Mononuclear cell (primary cell): ENCODE results near the gene BTAF1. TPM values are rescaled to one million over a fixed set of nuclear protein-coding genes. Genes with fewer than 3 reads are reported as not detected.
"Not testable (repeated sequence)": the region's sequence is repeated elsewhere in the genome, so short reads cannot be mapped to it uniquely, and the experiment has no call there.

Experiments
- H3K27me3 ChIP-seq: 2 replicates; pipeline ENCODE4 v1.6.0; 2011; ENCODE audit warnings: low read length, control low read depth; ENCODE audit not compliant: insufficient read depth
- H3K4me1 ChIP-seq: 2 replicates; pipeline ENCODE4 v1.5.1; 2011; ENCODE audit warnings: mild to moderate bottlenecking, low read length, control low read depth; ENCODE audit not compliant: insufficient read depth
- H3K4me3 ChIP-seq: 2 replicates; pipeline ENCODE4 v1.5.1; 2011; ENCODE audit warnings: mild to moderate bottlenecking, low read length, moderate library complexity
- H3K9me3 ChIP-seq: 2 replicates; pipeline ENCODE4 v1.5.1; 2011; ENCODE audit warnings: low read depth, mild to moderate bottlenecking, control low read depth, low read length
- total RNA-seq: library from RNA; depleted of rRNA; stranded (reverse); fragments of >200 nt; gene quantifications from one replicate; pipeline ENCODE4 v1.2.3, GENCODE V29; 2012

Gene BTAF1
- total RNA-seq, 1 donor: 130 TPM

DNA sequence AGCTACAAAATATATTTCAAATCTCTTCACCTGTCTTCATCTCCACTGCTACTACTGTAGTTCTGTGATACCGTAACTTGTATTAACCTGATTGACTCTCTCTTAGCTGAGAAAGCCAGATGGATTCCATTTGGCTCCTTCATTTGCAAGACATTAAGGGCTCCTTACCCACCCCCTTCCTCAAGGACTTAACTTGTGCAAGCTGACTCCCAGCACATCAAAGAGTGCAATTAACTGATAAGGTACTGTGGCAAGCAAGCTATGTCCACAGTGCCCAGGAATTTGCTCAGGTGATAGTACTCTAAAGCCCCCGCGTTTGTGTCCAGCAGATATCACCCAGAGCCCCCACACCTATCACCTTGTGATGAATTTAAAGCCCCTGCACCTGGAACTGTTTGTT is 109.5 kb downstream of the BTAF1 start:
- not testable (repeated sequence) for H3K27me3 ChIP-seq, H3K4me1 ChIP-seq, H3K9me3 ChIP-seq

DNA sequence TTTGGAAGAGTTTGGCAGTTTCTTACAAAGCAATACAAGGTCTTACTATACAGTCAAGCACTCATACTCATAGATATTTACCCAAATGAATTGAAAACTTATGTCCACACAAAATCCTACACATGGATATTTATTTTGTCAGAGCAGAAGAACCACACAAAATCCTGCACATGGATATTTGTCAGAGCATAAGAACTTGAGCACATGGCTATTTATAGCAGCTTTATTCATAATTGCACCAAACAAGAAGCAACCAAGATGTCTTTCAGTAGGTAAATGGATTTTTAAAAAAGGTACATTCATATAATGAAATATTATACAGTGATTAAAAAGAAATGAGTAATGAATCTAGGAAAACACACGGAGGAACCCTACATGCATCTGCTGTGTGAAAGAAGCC is 115.4 kb downstream of the BTAF1 start:
- H3K27me3 ChIP-seq: no peaks in the 10 kb centered on the region
- no peaks in the 10 kb centered on the region for H3K4me1 ChIP-seq
- no peaks in the 10 kb centered on the region for H3K9me3 ChIP-seq
- no peak overlapping the region for H3K4me3 ChIP-seq

More for the DNA sequence above, 109.5 kb downstream of the BTAF1 start:
- H3K4me3 ChIP-seq: not testable (repeated sequence)

DNA sequence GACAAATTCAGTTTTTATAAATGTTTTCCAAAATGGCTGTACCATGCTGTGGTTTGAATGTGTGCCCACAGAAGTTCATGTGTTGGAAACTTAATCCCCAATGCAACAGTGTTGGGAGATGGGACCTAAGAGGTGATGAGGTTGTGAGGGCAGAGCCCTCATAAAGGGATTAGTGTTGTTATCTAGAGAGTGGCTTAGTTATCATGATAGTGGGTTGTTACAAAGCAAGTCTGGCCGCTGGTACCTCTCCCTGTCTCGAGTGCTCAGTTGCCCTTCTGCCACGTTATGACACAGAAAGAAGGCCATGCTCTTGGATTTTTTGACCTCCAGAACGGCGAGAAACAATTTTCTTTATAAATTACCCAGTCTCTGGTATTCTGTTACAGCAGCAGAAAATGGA is 119.0 kb downstream of the BTAF1 start:
- Histone ChIP-seq H3K4me3 (no peak overlapping the region), H3K9me3 (no peaks in the 10 kb centered on the region), H3K4me1 (no peaks in the 10 kb centered on the region), H3K27me3 (no peaks in the 10 kb centered on the region)

DNA sequence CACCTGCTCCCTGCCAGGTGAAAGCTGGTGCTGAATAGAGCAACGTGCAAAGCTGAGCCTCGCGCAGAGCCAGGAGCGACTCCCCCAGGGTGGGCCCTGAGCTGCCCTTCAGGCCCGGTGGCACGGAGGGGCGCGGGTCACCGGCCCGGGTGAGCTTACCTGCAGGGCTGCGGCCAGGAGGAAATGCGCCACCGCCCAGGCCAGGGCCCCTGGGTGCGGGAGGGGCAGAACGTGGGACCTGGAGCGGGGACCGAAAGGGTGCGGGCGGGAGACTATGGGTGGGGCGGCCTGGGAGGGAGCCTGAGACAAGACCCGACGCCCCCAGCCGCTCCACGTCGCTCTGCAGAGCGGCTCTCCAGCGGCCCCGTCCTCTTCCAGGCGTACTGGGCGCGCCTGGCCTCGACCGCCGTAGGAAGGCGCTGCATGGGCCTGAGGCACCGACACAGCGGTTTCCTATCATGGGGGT is 122.1 kb downstream of the BTAF1 start:
- Histone ChIP-seq H3K4me3 (no peak overlapping the region), H3K4me1 (peaks cover 9% of the 10 kb centered on the region), H3K9me3 (no peaks in the 10 kb centered on the region), H3K27me3 (no peaks in the 10 kb centered on the region)

DNA sequence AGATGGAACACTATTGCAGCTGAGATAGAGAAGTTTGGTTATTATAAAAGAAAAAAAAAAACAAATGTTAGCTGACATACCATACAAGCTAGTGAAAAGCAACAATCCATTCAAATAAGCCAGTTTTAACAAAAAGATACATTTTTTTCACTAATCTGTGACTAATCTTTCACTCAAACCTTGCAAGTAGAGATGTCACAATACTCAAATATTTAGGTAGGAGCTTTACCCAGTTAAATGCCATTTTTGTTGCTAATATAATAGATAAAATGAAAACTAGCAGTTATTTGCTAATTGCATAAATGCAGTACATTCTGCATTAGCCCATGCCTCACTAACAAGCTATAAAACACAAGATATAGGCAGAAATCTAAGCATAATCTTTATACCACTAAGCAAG is 123.6 kb downstream of the BTAF1 start:
- H3K9me3 ChIP-seq: no peaks in the 10 kb centered on the region
- H3K4me1 ChIP-seq: peaks cover 9% of the 10 kb centered on the region
- no peaks in the 10 kb centered on the region for H3K27me3 ChIP-seq
- no peak overlapping the region for H3K4me3 ChIP-seq

DNA sequence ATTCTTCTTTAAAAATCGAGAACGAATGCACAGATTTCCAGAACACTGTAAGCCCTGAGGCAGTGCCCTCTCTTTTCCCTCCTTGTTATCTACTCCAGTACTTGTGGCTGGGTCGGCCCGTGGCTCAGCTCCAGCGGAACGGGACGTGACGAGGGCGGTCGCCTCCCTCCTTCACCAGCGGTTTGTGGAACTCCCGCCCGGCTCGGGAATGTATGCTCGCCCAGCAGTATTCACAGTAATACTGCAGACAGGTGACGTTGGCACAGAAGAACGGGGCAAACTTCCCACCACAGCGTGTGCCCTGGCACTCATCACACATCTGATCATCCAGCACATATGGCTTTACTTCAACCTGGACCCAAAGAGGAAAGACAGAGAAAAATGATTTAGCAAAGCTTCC is 128.5 kb downstream of the BTAF1 start:
- Histone ChIP-seq H3K4me3 (no peak overlapping the region), H3K9me3 (no peaks in the 10 kb centered on the region), H3K27me3 (no peaks in the 10 kb centered on the region), H3K4me1 (peaks cover 9% of the 10 kb centered on the region)

DNA sequence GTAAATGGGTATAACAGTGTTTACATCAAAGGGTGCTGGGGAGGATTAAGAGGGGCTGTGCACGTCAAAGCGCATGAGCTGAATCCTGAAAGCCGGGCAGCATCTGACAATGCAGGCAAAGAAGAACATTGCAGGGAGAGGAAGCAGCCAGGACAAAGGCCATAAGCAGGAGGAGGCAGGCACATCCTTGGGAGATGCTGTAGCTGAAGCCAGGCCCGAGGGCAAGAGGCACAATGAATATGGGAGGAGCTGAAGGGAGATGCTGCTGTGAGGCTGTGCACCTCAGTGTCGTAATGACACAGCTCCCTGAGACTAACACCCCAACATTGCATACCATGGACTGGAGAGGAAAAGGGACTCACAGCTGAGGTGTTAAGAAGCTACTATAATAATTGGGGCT is 129.2 kb downstream of the BTAF1 start:
- H3K4me3 ChIP-seq: no peak overlapping the region
- H3K4me1 ChIP-seq: peaks cover 7% of the 10 kb centered on the region
- no peaks in the 10 kb centered on the region for H3K9me3 ChIP-seq
- no peaks in the 10 kb centered on the region for H3K27me3 ChIP-seq

DNA sequence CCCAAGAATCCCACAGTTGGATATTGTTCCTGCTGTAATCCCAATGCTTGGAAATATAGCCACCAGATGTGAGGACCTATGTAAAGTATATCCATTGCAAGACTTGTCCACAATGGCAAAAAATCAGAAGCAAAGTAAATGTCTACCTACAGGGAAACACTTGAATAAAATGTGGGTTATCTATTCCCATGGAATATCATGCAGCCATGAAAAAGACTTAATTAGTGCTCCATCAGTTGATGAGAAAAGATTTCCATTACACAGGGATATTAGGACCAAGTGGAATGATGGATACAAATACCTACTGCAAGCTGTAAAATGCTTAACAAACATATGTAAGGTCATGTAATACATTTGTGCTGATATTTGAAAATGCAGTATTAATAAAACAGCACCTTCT is 131.2 kb downstream of the BTAF1 start:
- Histone ChIP-seq H3K4me3 (no peak overlapping the region), H3K4me1 (no peaks in the 10 kb centered on the region), H3K9me3 (no peaks in the 10 kb centered on the region), H3K27me3 (no peaks in the 10 kb centered on the region)

DNA sequence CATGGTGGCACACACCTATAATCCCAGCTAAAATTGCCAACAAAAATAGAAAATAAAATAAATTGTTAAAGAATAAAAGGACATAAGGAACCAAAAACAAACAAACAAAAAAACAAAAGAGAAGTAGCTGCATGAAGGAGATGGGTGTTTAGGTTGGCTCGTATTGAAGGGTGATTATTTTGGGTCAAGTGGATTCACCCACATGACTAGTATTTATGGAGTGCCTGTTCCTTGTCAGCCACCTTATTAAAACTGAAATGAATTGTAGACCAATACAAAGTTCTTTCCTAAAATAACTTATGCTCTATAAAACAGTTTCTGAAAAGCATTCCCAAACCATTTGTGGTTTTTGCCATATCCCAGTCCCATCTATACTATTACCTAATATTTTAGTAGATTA is 138.7 kb downstream of the BTAF1 start:
- Histone ChIP-seq H3K9me3 (no peaks in the 10 kb centered on the region), H3K27me3 (no peaks in the 10 kb centered on the region), H3K4me3 (no peak overlapping the region), H3K4me1 (no peaks in the 10 kb centered on the region)

DNA sequence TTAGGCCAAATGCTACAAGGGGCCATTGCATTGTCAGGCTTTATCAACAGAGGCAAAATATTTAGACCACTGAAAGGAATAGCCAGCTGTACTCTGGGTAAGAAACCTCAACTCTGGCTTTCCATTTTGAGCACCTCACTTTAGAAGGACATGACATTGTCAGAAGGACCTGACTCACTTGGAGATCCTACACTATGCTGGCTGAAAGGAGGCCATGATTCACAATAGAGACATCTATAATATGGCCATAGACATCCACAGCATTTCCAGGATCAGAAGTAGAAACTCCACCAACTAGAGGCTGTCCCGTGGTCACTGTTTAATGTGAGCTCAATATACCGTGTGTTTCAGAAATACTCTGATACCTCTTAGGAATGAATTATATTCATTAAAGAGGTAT is 140.9 kb downstream of the BTAF1 start:
- Histone ChIP-seq H3K4me3 (no peak overlapping the region), H3K4me1 (no peaks in the 10 kb centered on the region), H3K9me3 (no peaks in the 10 kb centered on the region), H3K27me3 (no peaks in the 10 kb centered on the region)

DNA sequence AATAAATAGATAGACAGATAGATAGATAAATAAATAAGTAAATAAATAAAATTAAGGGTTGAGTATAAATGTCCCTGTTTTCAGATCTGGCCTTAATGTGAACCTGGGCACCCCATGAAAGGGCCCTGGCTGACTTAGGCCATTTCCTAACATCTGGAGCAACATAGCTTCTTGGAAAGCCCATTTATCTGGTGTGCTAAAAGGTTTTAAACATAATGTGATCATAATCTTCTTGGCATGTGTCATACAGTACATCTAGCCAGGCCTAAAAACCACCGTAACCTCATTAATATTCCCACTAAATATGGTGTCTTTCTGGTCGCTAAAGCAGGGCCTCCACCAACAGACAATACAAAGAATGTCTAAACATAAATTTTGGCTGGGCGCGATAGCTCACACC is 142.8 kb downstream of the BTAF1 start:
- Histone ChIP-seq H3K27me3 (no peaks in the 10 kb centered on the region), H3K4me1 (no peaks in the 10 kb centered on the region), H3K9me3 (no peaks in the 10 kb centered on the region), H3K4me3 (no peak overlapping the region)

DNA sequence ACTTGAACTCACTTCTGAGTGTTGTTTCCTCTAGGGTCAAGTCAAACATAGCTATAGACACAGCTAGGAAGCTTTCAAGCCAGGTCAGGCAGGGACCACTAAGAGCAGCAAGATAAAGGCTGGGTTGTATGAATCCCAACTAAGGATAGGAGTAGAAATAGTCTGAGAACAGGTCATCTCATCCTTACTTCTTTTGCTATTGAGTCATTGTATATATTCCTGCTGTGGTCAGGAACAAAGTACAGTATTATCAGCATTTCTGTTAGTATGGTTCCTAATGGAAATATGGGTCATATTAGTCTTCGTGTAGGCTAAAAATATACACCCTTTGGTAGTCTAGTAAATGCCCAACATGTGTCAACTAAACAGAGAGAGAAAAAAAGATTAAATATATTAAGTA is 145.3 kb downstream of the BTAF1 start:
- Histone ChIP-seq H3K27me3 (no peaks in the 10 kb centered on the region), H3K4me1 (no peaks in the 10 kb centered on the region)

DNA sequence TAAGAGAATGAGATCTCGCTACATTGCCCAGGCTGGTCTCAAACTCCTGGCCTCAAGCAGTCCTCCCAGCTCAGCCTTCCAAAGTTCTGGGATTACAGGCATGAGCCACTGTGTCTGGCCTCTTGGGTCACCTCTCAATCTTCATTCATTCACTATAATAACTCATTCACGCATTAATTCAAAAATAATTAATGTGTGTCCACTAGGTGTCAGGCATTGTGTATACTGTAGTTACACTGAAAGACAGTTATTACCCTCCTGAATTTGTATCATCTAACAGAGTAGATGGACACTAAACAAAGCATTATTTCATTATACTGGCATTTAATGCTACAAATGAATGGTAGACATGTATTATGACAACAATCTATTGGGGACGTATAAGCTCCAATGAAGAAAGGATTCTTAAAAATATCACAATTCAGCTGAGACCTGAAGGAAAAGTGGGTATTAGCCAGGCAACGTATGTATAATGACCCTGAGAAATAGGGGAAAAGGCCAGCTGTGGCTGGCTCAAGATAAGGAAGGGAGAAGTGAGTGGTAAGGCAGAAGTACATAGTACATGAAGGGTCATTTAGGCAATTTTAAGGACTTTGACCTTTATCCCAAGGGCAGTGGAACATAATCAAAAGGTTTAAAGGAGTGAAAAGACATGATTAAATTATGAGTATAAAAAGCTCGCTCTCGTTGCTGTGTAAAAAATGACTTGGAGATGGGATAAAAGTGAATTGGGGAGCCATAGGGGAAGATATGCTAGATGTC is 150.7 kb downstream of the BTAF1 start:
- no peaks in the 10 kb centered on the region for H3K27me3 ChIP-seq
- H3K9me3 ChIP-seq: no peaks in the 10 kb centered on the region
- H3K4me1 ChIP-seq: no peaks in the 10 kb centered on the region
- no peak overlapping the region for H3K4me3 ChIP-seq

More for the DNA sequence above, 145.3 kb downstream of the BTAF1 start:
- no peaks in the 10 kb centered on the region for H3K9me3 ChIP-seq
- H3K4me3 ChIP-seq: no peak overlapping the region

DNA sequence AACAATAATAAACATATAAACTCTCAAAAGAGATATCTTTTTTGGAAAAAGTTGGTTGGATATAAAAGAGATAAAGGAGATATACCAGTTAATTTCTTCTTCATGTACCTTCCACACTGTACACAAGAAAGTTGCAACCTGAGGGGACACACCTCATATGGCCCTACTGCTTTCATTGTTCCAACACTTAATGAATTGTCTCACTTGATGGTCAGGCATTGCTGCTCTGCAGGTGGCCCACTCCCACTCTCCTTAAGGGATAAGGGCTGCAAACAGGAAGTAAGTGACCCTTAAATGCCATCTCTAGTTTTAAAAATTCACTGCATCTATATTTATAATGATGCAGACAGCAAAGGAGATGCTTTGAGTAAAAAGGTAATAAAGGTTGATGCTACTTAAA is 152.3 kb downstream of the BTAF1 start:
- Histone ChIP-seq H3K4me3 (no peak overlapping the region), H3K4me1 (no peaks in the 10 kb centered on the region), H3K27me3 (no peaks in the 10 kb centered on the region), H3K9me3 (no peaks in the 10 kb centered on the region)

DNA sequence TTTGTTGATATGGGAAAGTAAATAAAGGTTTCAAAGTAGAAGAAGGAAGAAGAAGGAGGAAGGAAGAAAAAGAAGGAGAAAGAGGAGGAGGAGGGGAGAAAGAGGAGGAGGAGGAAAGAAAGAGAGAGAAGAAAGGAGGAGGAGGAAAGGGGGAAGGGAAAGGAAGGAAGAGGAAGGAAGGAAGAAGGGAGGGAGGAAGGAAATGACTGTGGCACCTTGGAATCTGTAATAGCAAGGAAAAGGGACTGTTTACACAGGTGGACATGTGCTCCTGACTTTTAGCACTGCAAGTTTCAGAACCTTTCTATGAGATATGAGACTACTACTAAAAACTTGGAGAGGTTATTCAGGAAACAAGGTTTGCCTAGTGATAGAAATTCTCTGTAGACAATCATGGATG is 153.2 kb downstream of the BTAF1 start:
- no peaks in the 10 kb centered on the region for H3K27me3 ChIP-seq
- H3K9me3 ChIP-seq: no peaks in the 10 kb centered on the region
- no peak overlapping the region for H3K4me3 ChIP-seq
- no peaks in the 10 kb centered on the region for H3K4me1 ChIP-seq

DNA sequence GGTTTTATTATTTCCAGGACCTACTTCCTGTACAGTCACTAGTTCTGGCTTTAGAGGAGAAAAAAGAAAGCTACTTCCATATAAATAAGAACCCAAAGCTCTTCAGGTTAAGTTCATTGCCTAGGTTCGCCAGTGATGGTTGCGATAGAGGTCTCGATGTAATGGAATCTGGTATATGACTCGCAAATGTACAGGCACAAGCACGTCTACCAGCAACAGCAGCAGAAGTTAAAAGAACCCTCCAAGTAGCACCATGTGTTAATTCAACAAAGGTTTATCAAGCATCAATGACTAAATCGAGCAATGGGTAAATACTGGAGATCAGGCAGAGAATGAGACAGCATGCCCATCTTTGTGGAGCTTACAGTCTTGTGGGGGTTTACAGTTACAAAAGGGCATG is 155.4 kb downstream of the BTAF1 start:
- no peaks in the 10 kb centered on the region for H3K9me3 ChIP-seq

More for the DNA sequence above, 155.4 kb downstream of the BTAF1 start:
- Histone ChIP-seq H3K4me3 (no peak overlapping the region), H3K27me3 (no peaks in the 10 kb centered on the region), H3K4me1 (no peaks in the 10 kb centered on the region)
